ENCODE measurements around the gene ALDH3B1.

GRCh38 chr11:68014947-68015447 lies 4.9 kb downstream of the ALDH3B1 start:
- TF ChIP-seq BHLHE40 (IDR thresholded peaks at IDR 0.05; ENCODE audit: low read depth, low read length) (no peak), RAD21 (IDR thresholded peaks at IDR 0.05; ENCODE audit: low read length) (no peak), RFX5 (IDR thresholded peaks at IDR 0.05; ENCODE audit: low read depth, low read length) (no peak), POLR2A (IDR thresholded peaks at IDR 0.05; ENCODE audit: low read depth, low read length) (no peak)
- TF ChIP-seq, protein P1, sequence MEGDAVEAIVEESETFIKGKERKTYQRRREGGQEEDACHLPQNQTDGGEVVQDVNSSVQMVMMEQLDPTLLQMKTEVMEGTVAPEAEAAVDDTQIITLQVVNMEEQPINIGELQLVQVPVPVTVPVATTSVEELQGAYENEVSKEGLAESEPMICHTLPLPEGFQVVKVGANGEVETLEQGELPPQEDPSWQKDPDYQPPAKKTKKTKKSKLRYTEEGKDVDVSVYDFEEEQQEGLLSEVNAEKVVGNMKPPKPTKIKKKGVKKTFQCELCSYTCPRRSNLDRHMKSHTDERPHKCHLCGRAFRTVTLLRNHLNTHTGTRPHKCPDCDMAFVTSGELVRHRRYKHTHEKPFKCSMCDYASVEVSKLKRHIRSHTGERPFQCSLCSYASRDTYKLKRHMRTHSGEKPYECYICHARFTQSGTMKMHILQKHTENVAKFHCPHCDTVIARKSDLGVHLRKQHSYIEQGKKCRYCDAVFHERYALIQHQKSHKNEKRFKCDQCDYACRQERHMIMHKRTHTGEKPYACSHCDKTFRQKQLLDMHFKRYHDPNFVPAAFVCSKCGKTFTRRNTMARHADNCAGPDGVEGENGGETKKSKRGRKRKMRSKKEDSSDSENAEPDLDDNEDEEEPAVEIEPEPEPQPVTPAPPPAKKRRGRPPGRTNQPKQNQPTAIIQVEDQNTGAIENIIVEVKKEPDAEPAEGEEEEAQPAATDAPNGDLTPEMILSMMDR (conservative IDR thresholded peaks at IDR 0.05; ENCODE audit: low read depth, low read length): no peak

Data from IMR-90 (cell line).